Measurements from ENCODE around the gene UNC119. TPM values are rescaled to one million over a fixed set of nuclear protein-coding genes. Genes with fewer than 3 reads are reported as not detected.

UNC119 gene
- total RNA-seq, 1 donor from 2014 or later, result 61.4 TPM

GRCh38 chr17:28507567-28508203, 44.7 kb downstream of the UNC119 start:
- Mint-ChIP-seq H3K4me3 (no peak overlapping the region), H3K4me1 (peaks cover 3% of the 10 kb centered on the region), H3K27me3 (ENCODE audit: insufficient read depth, low read depth) (peaks cover 13% of the 10 kb centered on the region), H3K36me3 (no peaks in the 10 kb centered on the region), H3K9me3 (no peaks in the 10 kb centered on the region), H3K27ac (peak overlapping the region; percentile 46)
- Histone ChIP-seq H3K27me3 (no peaks in the 10 kb centered on the region), H3K36me3 (no peaks in the 10 kb centered on the region), H3K27ac (no peak overlapping the region), H3K9me3 (ENCODE audit: low read depth) (no peaks in the 10 kb centered on the region), H3K79me2 (ENCODE audit: low read depth) (no peaks in the 10 kb centered on the region), H3K4me3 (no peak overlapping the region), H3K9ac (no peak overlapping the region), H4K20me1 (ENCODE audit: low read depth) (no peaks in the 10 kb centered on the region), H3K4me1 (no peaks in the 10 kb centered on the region), H3F3A (ENCODE audit: low read depth) (no peaks in the 10 kb centered on the region), H2AFZ (replicated peaks) (no peak overlapping the region), H3K4me2 (no peak overlapping the region)
- TF ChIP-seq EZH2phosphoT487 (IDR thresholded peaks at IDR 0.05) (no peak), EZH2 (IDR thresholded peaks at IDR 0.05) (no peak), CTCF (IDR thresholded peaks at IDR 0.05) (no peak)
- DNase-seq (ENCODE audit: low spot score), result no peak

- Histone ChIP-seq H3K79me2 (ENCODE audit: low read depth) (no peaks in the 10 kb centered on the region), H3K4me2 (no peak overlapping the region), H3K9me3 (ENCODE audit: low read depth) (no peaks in the 10 kb centered on the region), H3K4me3 (no peak overlapping the region), H3K36me3 (no peaks in the 10 kb centered on the region), H3K27ac (no peak overlapping the region), H2AFZ (replicated peaks) (no peak overlapping the region), H3F3A (ENCODE audit: low read depth) (no peaks in the 10 kb centered on the region), H3K4me1 (no peaks in the 10 kb centered on the region), H3K27me3 (no peaks in the 10 kb centered on the region), H3K9ac (no peak overlapping the region), H4K20me1 (ENCODE audit: low read depth) (no peaks in the 10 kb centered on the region)
- H3K4me1 Mint-ChIP-seq, result peaks cover 3% of the 10 kb centered on the region
- H3K27ac Mint-ChIP-seq, result peak overlapping the region; percentile 87
- peak overlapping the region; percentile 41 for H3K4me3 Mint-ChIP-seq
- no peaks in the 10 kb centered on the region for H3K9me3 Mint-ChIP-seq
- no peaks in the 10 kb centered on the region for H3K36me3 Mint-ChIP-seq
- TF ChIP-seq CTCF (IDR thresholded peaks at IDR 0.05), result no peak
- no peak for TF ChIP-seq EZH2phosphoT487 (IDR thresholded peaks at IDR 0.05)
- peaks cover 10% of the 10 kb centered on the region for H3K27me3 Mint-ChIP-seq (ENCODE audit: insufficient read depth, low read depth)
- no peak for DNase-seq (ENCODE audit: low spot score)
Observed at GRCh38 chr17:28506763-28507487, 45.5 kb downstream of the UNC119 start.

GRCh38 chr17:28505986-28506665, 46.3 kb downstream of the UNC119 start, which contains the start of gene FOXN1:
TSS of gene FOXN1 (plus strand) at chr17:28506348. CDS start at chr17:28523970, 17,622 bp downstream.
- no peaks in the 10 kb centered on the region for H3K36me3 ChIP-seq
- TF ChIP-seq EZH2phosphoT487 (IDR thresholded peaks at IDR 0.05) (no peak), CTCF (IDR thresholded peaks at IDR 0.05) (no peak), EZH2 (IDR thresholded peaks at IDR 0.05) (no peak)
- H3K4me3 Mint-ChIP-seq, result peak within 1 kb of the TSS; percentile 41
- no peaks in the 10 kb centered on the region for H3F3A ChIP-seq (ENCODE audit: low read depth)
- H3K27me3 ChIP-seq, result no peaks in the 10 kb centered on the region
- H3K27ac ChIP-seq, result no peak within 1 kb of the TSS
- no peak within 1 kb of the TSS for H3K4me3 ChIP-seq
- H3K9me3 ChIP-seq (ENCODE audit: low read depth), result no peaks in the 10 kb centered on the region
- no peaks in the 10 kb centered on the region for H3K9me3 Mint-ChIP-seq
- H3K36me3 Mint-ChIP-seq, result no peaks in the 10 kb centered on the region
- H3K4me2 ChIP-seq, result no peak within 1 kb of the TSS
- H3K27ac Mint-ChIP-seq, result peak within 1 kb of the TSS; percentile 87
- peaks cover 10% of the 10 kb centered on the region for H3K27me3 Mint-ChIP-seq (ENCODE audit: insufficient read depth, low read depth)
- no peak for DNase-seq (ENCODE audit: low spot score)
- H4K20me1 ChIP-seq (ENCODE audit: low read depth), result no peaks in the 10 kb centered on the region
- peaks cover 5% of the 10 kb centered on the region for H3K4me1 ChIP-seq
- no peak within 1 kb of the TSS for H3K9ac ChIP-seq
- no peak within 1 kb of the TSS for H2AFZ ChIP-seq (replicated peaks)
- no peaks in the 10 kb centered on the region for H3K79me2 ChIP-seq (ENCODE audit: low read depth)
- peaks cover 4% of the 10 kb centered on the region for H3K4me1 Mint-ChIP-seq

All from neural progenitor cell (in vitro differentiated cells).